K562 (cell line): Measurements from ENCODE around the gene PHACTR2. TPM values are rescaled to one million over a fixed set of nuclear protein-coding genes. Genes with fewer than 3 reads are reported as not detected.

Experiments used
- CREBBP ChIP-seq: IDR thresholded peaks from one replicate; pipeline ENCODE4 v1.6.1; 2012; ENCODE audit warnings: low read depth, mild to moderate bottlenecking, control low read depth, inconsistent platforms, low read length
- DPF2 ChIP-seq: fragments of 450-650 bp; IDR thresholded peaks from 2 replicates; pipeline ENCODE4 v1.6.1; 2016
- HDAC8 ChIP-seq: fragments of 450-650 bp; IDR thresholded peaks from 2 replicates; pipeline ENCODE4 v1.6.1; 2016; ENCODE audit warnings: mild to moderate bottlenecking, missing genetic modification characterization, moderate library complexity, missing compliant biosample characterization
- HMG20B ChIP-seq: fragments of 250-450 bp; sonication (Bioruptor Pico); IDR thresholded peaks from 2 replicates; pipeline ENCODE4 v1.5.0; 2021; ENCODE audit warnings: mild to moderate bottlenecking
- JUNB ChIP-seq: fragments of 450-650 bp; formaldehyde crosslinking; conservative IDR thresholded peaks from 2 replicates; pipeline ENCODE4 v1.4.0; 2020; ENCODE audit warnings: mild to moderate bottlenecking
- KDM1A ChIP-seq, 2 experiments: fragments of 450-650 bp; IDR thresholded peaks; 2 replicates each; pipeline ENCODE4 v1.6.1; 2016; ENCODE audit warnings: mild to moderate bottlenecking in 2 of 2
- KLF6 ChIP-seq: fragments of 250-450 bp; sonication (Bioruptor Pico); IDR thresholded peaks from 2 replicates; pipeline ENCODE4 v1.4.0; 2020; ENCODE audit warnings: mild to moderate bottlenecking, moderate library complexity, borderline replicate concordance
- LEF1 ChIP-seq: fragments of 450-650 bp; IDR thresholded peaks from 2 replicates; pipeline ENCODE4 v1.6.1; 2016; ENCODE audit warnings: mild to moderate bottlenecking
- MEF2D ChIP-seq: conservative IDR thresholded peaks from 2 replicates; pipeline ENCODE4 v1.6.1; 2016; ENCODE audit warnings: low read depth, missing genetic modification characterization, missing compliant biosample characterization
- MGA ChIP-seq: fragments of 450-650 bp; IDR thresholded peaks from 2 replicates; pipeline ENCODE4 v1.6.1; 2016; ENCODE audit warnings: mild to moderate bottlenecking, moderate library complexity
- SPI1 ChIP-seq: IDR thresholded peaks from 2 replicates; pipeline ENCODE4 v1.6.1; 2011; ENCODE audit warnings: low read depth, low read length, control low read depth, borderline replicate concordance
- TBL1XR1 ChIP-seq, 2 experiments: IDR thresholded peaks; 2 replicates each; pipeline ENCODE4 v1.6.1; 2012; ENCODE audit warnings: improper control_type of control experiment in 2 of 2, low read length in 2 of 2, mild to moderate bottlenecking in 1 of 2
- ZNF436 ChIP-seq: fragments of 250-450, 450-650 bp; sonication (Bioruptor Pico); formaldehyde crosslinking; IDR thresholded peaks from 2 replicates; pipeline ENCODE4 v1.7.0; 2020; ENCODE audit warnings: mild to moderate bottlenecking
- ZNF79 ChIP-seq: fragments of 250-450 bp; sonication (Bioruptor Pico); IDR thresholded peaks from 2 replicates; pipeline ENCODE4 v1.4.0; 2020; ENCODE audit warnings: low read depth, mild to moderate bottlenecking, moderate library complexity
- polyA plus RNA-seq, 8 experiments: library from polyadenylated mRNA; depleted of rRNA in 4 of 8; stranded (reverse) in 5 of 8; unstranded in 3 of 8; fragments of >200 nt; fragmentation: Nextera tagmentation in 2 of 8; fragmentation: Illumina TruSeq in 1 of 8; extraction: Ambion mirVana in 2 of 8; extraction: Trizol in 1 of 8; gene quantifications; 2 replicates each; pipeline versions ENCODE4 v1.2.1 to v1.2.3, GENCODE V29; 2011 to 2014; ENCODE audit warnings: inconsistent platforms in 1 of 8, missing spikeins in 1 of 8
- total RNA-seq, 7 experiments: library from RNA; depleted of rRNA in 6 of 7; stranded (reverse); fragments of >200 nt in 6 of 7; fragmentation: Illumina TruSeq in 2 of 7; extraction: Trizol in 2 of 7; gene quantifications; 2 replicates each; pipeline versions ENCODE4 v1.2.1 to v1.2.3, GENCODE V29; 2011 to 2021; ENCODE audit warnings: low replicate concordance in 1 of 7
- TF ChIP-seq, protein P1 (sequence below): IDR thresholded peaks from 2 replicates; pipeline ENCODE4 v1.6.1; 2011; ENCODE audit warnings: borderline replicate concordance, low read depth, mild to moderate bottlenecking, moderate library complexity, low read length; ENCODE audit not compliant: insufficient read depth, poor library complexity, severe bottlenecking

PHACTR2 gene
- total and polyA plus RNA-seq, 9 of the 15 experiments (the other 6 are each of a cell fraction or from before 2014, with no cell fraction given) = 5.3 to 52.5 (median 22.9) TPM

DNA sequence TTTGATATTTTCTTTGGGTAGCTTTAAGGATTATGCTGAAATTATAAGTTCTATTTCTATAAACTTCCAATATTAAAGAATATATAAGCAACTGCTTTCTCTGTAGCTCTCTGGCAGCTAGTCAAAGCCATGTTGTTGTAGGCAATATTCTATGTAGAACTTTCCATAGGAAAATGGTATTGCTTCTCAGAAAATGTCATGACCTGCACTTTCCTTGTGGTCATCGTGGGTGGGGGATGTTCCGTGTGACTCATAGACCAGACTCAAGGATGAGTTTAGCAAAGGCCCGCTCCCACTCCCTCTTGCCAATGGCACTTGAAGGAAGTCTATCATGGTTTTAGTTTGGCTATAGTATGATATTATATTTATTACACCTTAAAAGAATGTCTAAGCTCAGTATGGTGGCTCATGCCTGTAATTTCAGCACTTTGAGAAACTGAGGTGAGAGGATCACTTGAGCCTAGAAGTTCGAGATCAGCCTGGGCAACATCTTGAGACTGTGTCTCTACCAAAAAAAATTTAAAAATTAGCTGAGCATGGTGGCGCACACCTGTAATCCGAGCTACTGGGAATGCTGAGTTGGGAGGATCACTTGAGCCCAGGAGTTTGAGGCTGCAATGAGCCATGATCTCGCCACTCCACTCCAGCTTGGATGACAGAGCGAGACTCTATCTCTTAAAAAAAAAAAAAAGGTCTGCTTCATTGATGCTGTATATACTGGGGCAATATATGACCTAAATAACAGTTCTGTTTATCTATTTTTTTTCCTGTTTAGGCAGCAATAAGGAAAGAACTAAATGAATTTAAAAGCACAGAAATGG lies 128.7 kb downstream of the PHACTR2 start (continued):
- peak; percentile 26 for TF ChIP-seq MGA
- peak; percentile 79; the same call in 1 of the 2 replicates for TF ChIP-seq JUNB (CRISPR knock-in tag)
- TF ChIP-seq KDM1A (IDR thresholded peaks at IDR 0.05) = peak; percentile 85 to 88
- TF ChIP-seq DPF2 = peak; percentile 98
- TF ChIP-seq HDAC8 (tag) = peak; percentile 94
- TF ChIP-seq HMG20B = no peak
- TF ChIP-seq KLF6 (CRISPR knock-in tag) = peak; percentile 93; the same call in 1 of the 2 replicates
- peak; percentile 89 for TF ChIP-seq ZNF79 (CRISPR knock-in tag)
- no peak for TF ChIP-seq CREBBP
- peak in 1 of 2 experiments; percentile 95; a peak in 3 of 4 replicates for TF ChIP-seq TBL1XR1 (IDR thresholded peaks at IDR 0.05; ENCODE audit: low read length in 2 of 2)
- TF ChIP-seq ZNF436 (CRISPR knock-in tag) = no peak
- no peak for TF ChIP-seq SPI1
- TF ChIP-seq, protein P1, sequence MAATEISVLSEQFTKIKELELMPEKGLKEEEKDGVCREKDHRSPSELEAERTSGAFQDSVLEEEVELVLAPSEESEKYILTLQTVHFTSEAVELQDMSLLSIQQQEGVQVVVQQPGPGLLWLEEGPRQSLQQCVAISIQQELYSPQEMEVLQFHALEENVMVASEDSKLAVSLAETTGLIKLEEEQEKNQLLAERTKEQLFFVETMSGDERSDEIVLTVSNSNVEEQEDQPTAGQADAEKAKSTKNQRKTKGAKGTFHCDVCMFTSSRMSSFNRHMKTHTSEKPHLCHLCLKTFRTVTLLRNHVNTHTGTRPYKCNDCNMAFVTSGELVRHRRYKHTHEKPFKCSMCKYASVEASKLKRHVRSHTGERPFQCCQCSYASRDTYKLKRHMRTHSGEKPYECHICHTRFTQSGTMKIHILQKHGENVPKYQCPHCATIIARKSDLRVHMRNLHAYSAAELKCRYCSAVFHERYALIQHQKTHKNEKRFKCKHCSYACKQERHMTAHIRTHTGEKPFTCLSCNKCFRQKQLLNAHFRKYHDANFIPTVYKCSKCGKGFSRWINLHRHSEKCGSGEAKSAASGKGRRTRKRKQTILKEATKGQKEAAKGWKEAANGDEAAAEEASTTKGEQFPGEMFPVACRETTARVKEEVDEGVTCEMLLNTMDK = no peak
- TF ChIP-seq LEF1 = peak; percentile 92
- TF ChIP-seq MEF2D = peak; percentile 87
